Keratinocyte (primary cell): ENCODE data around the gene HORMAD2. TPM values are rescaled to one million over a fixed set of nuclear protein-coding genes. Genes with fewer than 3 reads are reported as not detected.

Experiments
- DNase-seq: peaks from one replicate; pipeline ENCODE4 v3.0.0-alpha.2; 2011; ENCODE audit warnings: low read depth, missing footprints, low spot score
- FAIRE-seq: peaks from 2 replicates; lab custom pipeline; 2011; peaks lifted over from hg19 to GRCh38; lab: Jason Lieb, UNC
- H2AFZ ChIP-seq: 2 replicates; pipeline ENCODE4 v1.6.0; 2012; ENCODE audit warnings: low read length, control low read depth, inconsistent platforms; ENCODE audit not compliant: control insufficient read depth
- H3K27ac ChIP-seq: 2 replicates; pipeline ENCODE4 v1.5.1; 2011; ENCODE audit warnings: low read length; ENCODE audit not compliant: control insufficient read depth, insufficient read depth
- H3K27me3 ChIP-seq: 3 replicates; pipeline ENCODE4 v1.6.0; 2011; ENCODE audit warnings: low read length; ENCODE audit not compliant: control insufficient read depth, insufficient read depth; ENCODE audit errors: extremely low read depth
- H3K36me3 ChIP-seq, 2 experiments: 2 replicates in 1 of 2; 3 replicates in 1 of 2; pipeline ENCODE4 v1.5.1; 2011; ENCODE audit warnings: low read length in 2 of 2, mild to moderate bottlenecking in 1 of 2; ENCODE audit not compliant: control insufficient read depth in 2 of 2, insufficient read depth in 2 of 2; ENCODE audit errors: extremely low read depth in 1 of 2
- H3K4me1 ChIP-seq: 3 replicates; pipeline ENCODE4 v1.5.1; 2011; ENCODE audit warnings: low read length; ENCODE audit not compliant: control insufficient read depth, insufficient read depth; ENCODE audit errors: extremely low read depth
- H3K4me2 ChIP-seq: 3 replicates; pipeline ENCODE4 v1.6.0; 2011; ENCODE audit warnings: low read depth, low read length; ENCODE audit not compliant: control insufficient read depth, insufficient read depth; ENCODE audit errors: extremely low read depth
- H3K4me3 ChIP-seq, 3 experiments: fragments of 200-600 bp in 1 of 3; sonication (generic) in 1 of 3; 2 replicates in 2 of 3; 3 replicates in 1 of 3; pipeline ENCODE4 v1.5.1; 2011 to 2016; ENCODE audit warnings: low read length in 3 of 3, mild to moderate bottlenecking in 3 of 3, control low read depth in 2 of 3, inconsistent platforms in 1 of 3, low read depth in 1 of 3, mixed read lengths in 1 of 3, mixed run types in 1 of 3, moderate library complexity in 1 of 3; ENCODE audit not compliant: control insufficient read depth in 2 of 3, insufficient read depth in 2 of 3; ENCODE audit errors: extremely low read depth in 1 of 3
- H3K79me2 ChIP-seq: 2 replicates; pipeline ENCODE4 v1.6.0; 2012; ENCODE audit warnings: low read length; ENCODE audit not compliant: control insufficient read depth, insufficient read depth
- H3K9ac ChIP-seq: 3 replicates; pipeline ENCODE4 v1.6.0; 2011; ENCODE audit warnings: low read length; ENCODE audit not compliant: control insufficient read depth, insufficient read depth; ENCODE audit errors: extremely low read depth
- H3K9me1 ChIP-seq: 3 replicates; pipeline ENCODE4 v1.6.0; 2011; ENCODE audit warnings: low read length; ENCODE audit not compliant: control insufficient read depth, insufficient read depth; ENCODE audit errors: extremely low read depth
- H3K9me3 ChIP-seq: 2 replicates; pipeline ENCODE4 v1.5.1; 2012; ENCODE audit warnings: low read depth, low read length; ENCODE audit not compliant: control insufficient read depth
- H4K20me1 ChIP-seq: 3 replicates; pipeline ENCODE4 v1.6.0; 2011; ENCODE audit warnings: low read length; ENCODE audit not compliant: control insufficient read depth, insufficient read depth; ENCODE audit errors: extremely low read depth
- CTCF ChIP-seq, 3 experiments: IDR thresholded peaks in 1 of 3; conservative IDR thresholded peaks in 1 of 3; optimal IDR thresholded peaks in 1 of 3; 2 replicates in 2 of 3; 3 replicates in 1 of 3; pipeline versions ENCODE3 to v1.5.1; 2011; ENCODE audit warnings: low read length in 3 of 3, mild to moderate bottlenecking in 3 of 3, moderate library complexity in 2 of 3, control low read depth in 1 of 3, inconsistent platforms in 1 of 3; ENCODE audit not compliant: insufficient read depth in 2 of 3; ENCODE audit errors: extremely low read depth in 1 of 3
- EZH2 ChIP-seq: IDR thresholded peaks from one replicate; pipeline ENCODE4 v1.6.1; 2012; ENCODE audit warnings: inconsistent platforms, mild to moderate bottlenecking, low read length, moderate library complexity
- dilution Hi-C: fragments of 300-500 bp; cut with MboI; formaldehyde crosslinking; loops from one replicate; pipeline ENCODE4 v1.7.0; 2020; ENCODE audit warnings: low sequenced_read_pairs; ENCODE audit not compliant: extremely low pct_ligation_motif_present
- polyA plus RNA-seq, 5 experiments: library from polyadenylated mRNA; depleted of rRNA in 3 of 5; stranded (reverse) in 3 of 5; stranded (forward) in 1 of 5; unstranded in 1 of 5; fragments of >200 nt; gene quantifications; 1 replicate in 1 of 5; 2 replicates in 3 of 5; 3 replicates in 1 of 5; pipeline versions ENCODE4 v1.2.1 to v1.2.3, GENCODE V29; 2011 to 2012; ENCODE audit warnings: missing spikeins in 2 of 5, low read depth in 1 of 5, low replicate concordance in 1 of 5

Gene HORMAD2
- polyA plus RNA-seq, 1 donor (not counting 4 experiments of a cell fraction or from before 2014, with no cell fraction given) = not detected

- no peaks in the 10 kb centered on the region for H4K20me1 ChIP-seq
- no peaks in the 10 kb centered on the region for H3K79me2 ChIP-seq
- no peak overlapping the region for H3K4me3 ChIP-seq
- H3K9me1 ChIP-seq = no peaks in the 10 kb centered on the region
- no peak for TF ChIP-seq CTCF (optimal IDR thresholded peaks at IDR 0.05 in 1 of 3, IDR thresholded peaks at IDR 0.05 in 1 of 3, conservative IDR thresholded peaks at IDR 0.05 in 1 of 3; ENCODE audit: extremely low read depth in 1 of 3, insufficient read depth in 2 of 3, low read length in 3 of 3)
- TF ChIP-seq EZH2 = no peak
- H2AFZ ChIP-seq = peak overlapping the region; percentile 10
- H3K9ac ChIP-seq = no peak overlapping the region
- dilution Hi-C loops = no loop called here
- H3K36me3 ChIP-seq = no peaks in the 10 kb centered on the region
- no peaks in the 10 kb centered on the region for H3K27me3 ChIP-seq
- H3K27ac ChIP-seq = no peak overlapping the region
- no peaks in the 10 kb centered on the region for H3K9me3 ChIP-seq
- DNase-seq = no peak
- H3K4me2 ChIP-seq = no peak overlapping the region
- H3K4me1 ChIP-seq = peaks cover 11% of the 10 kb centered on the region
- no peak for FAIRE-seq
These were observed 33.2 kb downstream of the HORMAD2 start for GRCh38 chr22:30113494-30113893.

- Histone ChIP-seq H3K4me2 (no peak overlapping the region), H3K4me1 (peaks cover 11% of the 10 kb centered on the region), H3K4me3 (no peak overlapping the region), H3K27ac (no peak overlapping the region), H4K20me1 (no peaks in the 10 kb centered on the region), H3K36me3 (no peaks in the 10 kb centered on the region), H2AFZ (no peak overlapping the region), H3K27me3 (no peaks in the 10 kb centered on the region), H3K9ac (no peak overlapping the region), H3K9me1 (no peaks in the 10 kb centered on the region), H3K9me3 (no peaks in the 10 kb centered on the region), H3K79me2 (no peaks in the 10 kb centered on the region)
- dilution Hi-C loops = no loop called here
- no peak for FAIRE-seq
- TF ChIP-seq EZH2 = no peak
- TF ChIP-seq CTCF (optimal IDR thresholded peaks at IDR 0.05 in 1 of 3, IDR thresholded peaks at IDR 0.05 in 1 of 3, conservative IDR thresholded peaks at IDR 0.05 in 1 of 3; ENCODE audit: extremely low read depth in 1 of 3, insufficient read depth in 2 of 3, low read length in 3 of 3) = no peak
- DNase-seq = no peak
These were observed 34.1 kb downstream of the HORMAD2 start for GRCh38 chr22:30114361-30114760.
